Activated CD4-positive, alpha-beta T cell treated with anti-CD3 and anti-CD28 coated beads for 24 hours (primary cell): ENCODE data around the gene DLGAP3.
"Not testable (repeated sequence)": the region's sequence is repeated elsewhere in the genome, so short reads cannot be mapped to it uniquely, and the experiment has no call there.

Source experiments
- DNase-seq, 2 donors: peaks; one replicate each; pipeline ENCODE4 v3.0.0-alpha.2; 2020; ENCODE audit warnings: low read depth in 2 of 2

DLGAP3 gene

GRCh38 chr1:34829250-34829649 is 100.2 kb downstream of the DLGAP3 start:
- no peak for DNase-seq

GRCh38 chr1:34828611-34829010 is 100.8 kb downstream of the DLGAP3 start:
- DNase-seq = no peak

GRCh38 chr1:34827341-34827941 is 102.0 kb downstream of the DLGAP3 start:
- no peak for DNase-seq

GRCh38 chr1:34825455-34826091 is 103.9 kb downstream of the DLGAP3 start:
- no peak for DNase-seq

GRCh38 chr1:34824817-34825454 is 104.5 kb downstream of the DLGAP3 start:
- DNase-seq = no peak

- no peak for DNase-seq
These were observed 107.2 kb downstream of the DLGAP3 start for GRCh38 chr1:34822202-34822601.

GRCh38 chr1:34818862-34819261 is 110.6 kb downstream of the DLGAP3 start:
- not testable (repeated sequence) for DNase-seq

- DNase-seq = no peak
These were observed 112.7 kb downstream of the DLGAP3 start for GRCh38 chr1:34816778-34817177.

- DNase-seq = no peak
These were observed 113.1 kb downstream of the DLGAP3 start for GRCh38 chr1:34816332-34816731.
